ENCODE measurements around the gene LMF1.

- TF ChIP-seq EZH2phosphoT487 (conservative IDR thresholded peaks at IDR 0.05; ENCODE audit: low read length) (no peak), CTCF (IDR thresholded peaks at IDR 0.05; ENCODE audit: insufficient read depth, low read length, poor library complexity, severe bottlenecking) (no peak)
These were observed 156.8 kb downstream of the LMF1 start for GRCh38 chr16:813916-814412.

Measured in SU-DHL-6 (cell line).